Thymus (tissue), 11 donors: Measurements from ENCODE around the gene TLCD3B. TPM values are rescaled to one million over a fixed set of nuclear protein-coding genes. Genes with fewer than 3 reads are reported as not detected.

Experiments
- DNase-seq, 9 donors: peaks; one replicate each; pipeline ENCODE4 v3.0.0-alpha.2; 2013; ENCODE audit warnings: low spot score in 9 of 9, low read depth in 6 of 9, missing footprints in 1 of 9
- H3K27ac ChIP-seq, 2 donors: one replicate each; pipeline ENCODE4 v1.5.1; 2013; ENCODE audit warnings: control low read depth in 1 of 2, low read depth in 1 of 2, low read length in 1 of 2, mild to moderate bottlenecking in 1 of 2, moderate library complexity in 1 of 2
- H3K27me3 ChIP-seq, 2 donors: one replicate each; pipeline ENCODE4 v1.5.1; 2013; ENCODE audit warnings: low read length in 1 of 2; ENCODE audit not compliant: control insufficient read depth in 2 of 2, insufficient read depth in 1 of 2
- H3K36me3 ChIP-seq, 2 donors: one replicate each; pipeline ENCODE4 v1.5.1; 2013; ENCODE audit warnings: low read length in 1 of 2, mild to moderate bottlenecking in 1 of 2, moderate library complexity in 1 of 2; ENCODE audit not compliant: control insufficient read depth in 2 of 2, insufficient read depth in 2 of 2
- H3K4me1 ChIP-seq, 2 donors: one replicate each; pipeline ENCODE4 v1.5.1; 2013; ENCODE audit warnings: low read length in 2 of 2; ENCODE audit not compliant: control insufficient read depth in 2 of 2, insufficient read depth in 2 of 2
- H3K4me3 ChIP-seq, 2 donors: one replicate each; pipeline ENCODE4 v1.5.1; 2013; ENCODE audit warnings: low read length in 2 of 2, control low read depth in 1 of 2, mild to moderate bottlenecking in 1 of 2
- H3K9me3 ChIP-seq, 2 donors: one replicate each; pipeline ENCODE4 v1.5.1; 2013; ENCODE audit warnings: low read length in 1 of 2, mild to moderate bottlenecking in 1 of 2; ENCODE audit not compliant: control insufficient read depth in 2 of 2, insufficient read depth in 1 of 2
- WGBS: extraction: QIAGEN DNeasy Blood & Tissue Kit; methylation state at CpG from one replicate; pipeline ENCODE4 v1.1.7; 2013; 5-methylcytosine and 5-hydroxymethylcytosine counted together
- polyA plus RNA-seq: library from polyadenylated mRNA; stranded (reverse); fragments of 200-250 nt; gene quantifications from one replicate; pipeline ENCODE4 v1.2.3, GENCODE V29; 2013
- total RNA-seq: library from RNA; stranded (reverse); fragments of 120-200 nt; gene quantifications from one replicate; pipeline ENCODE4 v1.2.4, GENCODE V29; 2013
- donor health status: healthy.

The TLCD3B gene
- total and polyA plus RNA-seq, 2 donors: 0.24 to 0.68 TPM

DNA sequence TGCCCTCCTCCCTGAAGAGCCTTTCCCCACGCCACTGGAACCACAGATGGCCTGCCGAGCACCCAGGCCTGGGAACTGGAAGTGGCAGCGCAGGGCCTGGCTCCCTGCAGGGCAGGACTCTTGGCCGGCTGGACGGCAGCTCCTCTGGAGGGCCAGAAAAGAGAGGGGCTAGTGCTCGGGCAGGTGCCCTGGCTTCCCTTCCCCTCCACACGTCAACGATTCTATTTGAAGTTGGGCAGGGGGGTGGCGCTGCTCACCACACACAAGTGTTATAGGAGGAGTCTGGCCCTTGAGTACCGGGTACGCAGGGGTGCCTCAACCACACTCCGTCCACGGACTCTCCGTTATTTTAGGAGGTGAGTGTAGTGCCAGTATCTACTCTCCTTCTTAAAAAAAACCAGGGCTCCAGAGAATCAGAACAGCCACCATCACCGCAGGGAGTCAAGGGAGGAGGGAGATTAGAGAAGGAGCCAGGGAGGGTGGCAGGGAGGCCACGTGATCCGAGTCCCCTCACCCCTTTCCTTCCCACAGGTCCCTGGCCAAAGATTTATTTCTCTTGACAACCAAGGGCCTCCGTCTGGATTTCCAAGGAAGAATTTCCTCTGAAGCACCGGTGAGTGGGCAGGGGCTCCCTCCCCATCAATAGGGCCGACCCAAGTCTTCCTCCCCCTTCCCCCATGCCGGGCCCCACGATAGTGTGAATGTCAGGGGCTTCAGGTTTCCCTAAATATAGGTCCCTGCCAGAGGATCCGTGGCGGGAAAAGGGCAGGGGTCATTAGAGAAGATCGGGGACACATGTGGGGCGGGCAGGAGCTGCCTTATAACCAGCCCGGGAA lies 33.0 kb upstream of the TLCD3B start:
- Histone ChIP-seq H3K4me3 (peak overlapping the region; percentile 76 to 89), H3K27ac (peak overlapping the region; percentile 97 to 99), H3K4me1 (peaks cover 19 to 31% of the 10 kb centered on the region in 2 donors), H3K36me3 (peaks cover 20 to 23% of the 10 kb centered on the region in 2 donors), H3K27me3 (no peaks in the 10 kb centered on the region), H3K9me3 (no peaks in the 10 kb centered on the region)
- 3% methylated on average over 27 of the region's 27 CpGs for WGBS
- DNase-seq: peak in 6 of 9 donors; percentile 60 to 87 (median 68)

DNA sequence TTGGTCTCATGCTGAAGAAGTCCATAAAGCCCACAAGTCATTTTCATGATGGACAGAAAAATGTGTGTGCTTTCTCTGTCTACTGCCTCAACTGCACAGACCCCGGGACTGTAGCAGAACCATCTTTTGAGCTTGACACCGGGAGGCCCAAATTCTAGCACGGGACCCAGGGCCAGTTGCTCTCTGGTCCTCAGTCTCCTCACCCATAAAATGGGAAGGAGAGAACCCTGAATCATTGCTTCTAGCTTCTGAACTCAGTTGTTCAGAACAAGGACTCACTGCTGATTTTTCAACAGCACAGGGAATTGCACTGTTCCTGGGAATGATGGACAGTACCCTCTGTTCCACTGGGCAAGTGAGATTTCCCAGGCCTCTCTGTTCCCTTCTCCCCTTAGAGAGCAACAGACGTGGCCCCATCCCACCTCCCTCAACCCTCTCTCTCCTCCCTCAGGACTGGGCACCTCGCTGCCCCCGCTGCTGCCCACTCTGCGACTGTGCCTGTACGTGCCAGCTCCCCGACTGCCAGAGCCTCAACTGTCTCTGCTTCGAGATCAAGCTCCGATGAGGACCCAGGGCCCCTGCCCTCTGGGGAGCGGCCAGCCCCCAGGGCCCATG lies 32.3 kb upstream of the TLCD3B start:
- DNase-seq: no peak
- H3K4me3 ChIP-seq: peak overlapping the region; percentile 76 to 89
- WGBS: 66% methylated on average over 12 of the region's 12 CpGs
- H3K9me3 ChIP-seq: no peaks in the 10 kb centered on the region
- peaks cover 19 to 27% of the 10 kb centered on the region in 2 donors for H3K4me1 ChIP-seq
- no peaks in the 10 kb centered on the region for H3K27me3 ChIP-seq
- H3K36me3 ChIP-seq: peaks cover 13 to 16% of the 10 kb centered on the region in 2 donors
- H3K27ac ChIP-seq: peak overlapping the region; percentile 97 to 99

DNA sequence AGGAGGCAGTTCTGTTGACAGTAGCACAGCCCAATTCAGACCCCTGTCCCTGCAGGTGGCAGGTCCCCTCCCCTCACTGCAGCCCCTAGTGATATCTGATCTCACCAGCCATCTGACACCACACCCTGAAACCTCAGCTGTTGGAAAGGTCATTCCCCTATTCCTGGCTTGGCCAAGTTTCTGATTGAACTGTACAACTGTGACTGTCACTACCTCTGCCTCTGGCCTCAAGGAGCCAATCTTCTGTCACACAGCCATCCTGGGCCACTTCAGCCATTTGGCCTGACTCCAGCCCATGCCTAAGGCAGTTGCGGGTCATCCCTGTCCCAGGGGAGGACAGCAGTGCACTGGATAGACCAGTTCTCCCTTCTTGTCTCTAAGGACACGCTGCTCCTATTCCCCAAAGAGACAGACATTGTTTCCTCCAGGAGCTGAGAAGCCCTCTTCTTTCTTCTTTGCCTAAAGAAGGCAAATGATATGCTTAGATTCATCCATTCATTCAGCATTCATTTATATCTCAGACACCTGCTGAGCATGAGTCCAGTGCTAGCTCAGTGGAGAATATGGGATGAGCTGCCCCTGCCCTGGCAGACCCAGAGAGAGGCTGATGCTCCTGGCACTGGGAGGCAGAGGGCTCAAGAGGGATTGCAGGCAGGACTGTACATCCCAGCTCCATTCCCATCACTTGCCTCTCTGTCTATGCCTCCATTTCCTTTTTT lies 29.9 kb upstream of the TLCD3B start:
- Histone ChIP-seq H3K27me3 (no peaks in the 10 kb centered on the region), H3K4me3 (no peak overlapping the region), H3K9me3 (no peaks in the 10 kb centered on the region), H3K36me3 (no peaks in the 10 kb centered on the region), H3K4me1 (peaks cover 7 to 12% of the 10 kb centered on the region in 2 donors), H3K27ac (no peak overlapping the region)
- DNase-seq: no peak
- 88% methylated on average over 2 of the region's 2 CpGs for WGBS

DNA sequence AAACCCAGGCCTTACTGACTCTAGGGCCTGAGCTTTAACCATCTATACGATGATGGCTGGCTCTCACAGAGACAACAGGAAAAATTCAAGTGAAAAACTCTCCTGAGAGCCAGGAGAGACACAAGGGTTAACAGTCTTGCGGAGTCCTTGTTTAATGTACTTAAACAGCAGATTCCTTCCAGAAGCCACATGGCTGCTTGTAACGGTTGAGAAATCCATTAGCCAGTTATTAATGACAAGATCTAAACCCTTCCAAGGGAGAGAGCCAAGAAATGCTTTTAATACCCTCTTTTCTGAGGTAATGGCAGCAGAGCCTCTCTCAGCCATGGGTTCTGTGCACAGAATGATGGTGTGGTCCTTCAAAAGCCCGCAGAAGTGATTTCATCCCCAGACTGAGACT lies 29.3 kb upstream of the TLCD3B start:
- H3K36me3 ChIP-seq: no peaks in the 10 kb centered on the region
- peaks cover 7 to 16% of the 10 kb centered on the region in 2 donors for H3K4me1 ChIP-seq
- DNase-seq: no peak
- H3K4me3 ChIP-seq: no peak overlapping the region
- H3K9me3 ChIP-seq: no peaks in the 10 kb centered on the region
- WGBS: 96% methylated on average over 4 of the region's 4 CpGs
- H3K27ac ChIP-seq: no peak overlapping the region
- H3K27me3 ChIP-seq: no peaks in the 10 kb centered on the region

DNA sequence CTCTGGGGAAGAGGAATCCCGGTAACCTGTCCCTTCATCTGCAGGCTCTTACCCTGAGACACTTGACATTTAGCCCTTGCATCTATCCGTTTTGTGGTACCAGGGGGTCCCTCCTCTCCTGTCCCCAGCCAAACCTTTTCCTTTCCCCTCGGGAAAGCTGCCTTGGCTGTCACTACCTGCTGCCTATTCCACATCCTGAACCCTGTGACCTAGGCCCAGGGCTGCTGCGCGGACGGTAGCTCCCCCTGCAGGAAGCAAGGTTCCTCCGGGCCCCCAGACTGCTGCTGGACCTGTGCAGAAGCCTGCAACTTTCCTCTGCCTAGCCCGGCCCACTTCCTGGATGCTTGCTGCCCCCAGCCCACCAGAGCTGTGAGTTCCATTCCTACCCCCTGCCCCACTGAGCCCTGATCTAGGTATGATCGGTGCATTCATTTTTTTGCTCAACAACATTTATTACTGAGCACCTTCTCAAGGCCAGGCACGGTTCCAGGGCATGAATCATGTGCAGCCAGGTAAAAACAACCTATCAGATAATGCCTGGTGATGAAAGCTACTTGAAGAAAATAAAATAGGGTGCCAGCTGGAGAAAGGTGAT lies 24.0 kb upstream of the TLCD3B start:
- Histone ChIP-seq H3K27me3 (no peaks in the 10 kb centered on the region), H3K36me3 (no peaks in the 10 kb centered on the region), H3K27ac (no peak overlapping the region), H3K4me3 (no peak overlapping the region), H3K4me1 (peaks cover 7 to 35% of the 10 kb centered on the region in 2 donors), H3K9me3 (no peaks in the 10 kb centered on the region)
- DNase-seq: peak in 2 of 9 donors; percentile 61 to 63
- 44% methylated on average over 10 of the region's 10 CpGs for WGBS

DNA sequence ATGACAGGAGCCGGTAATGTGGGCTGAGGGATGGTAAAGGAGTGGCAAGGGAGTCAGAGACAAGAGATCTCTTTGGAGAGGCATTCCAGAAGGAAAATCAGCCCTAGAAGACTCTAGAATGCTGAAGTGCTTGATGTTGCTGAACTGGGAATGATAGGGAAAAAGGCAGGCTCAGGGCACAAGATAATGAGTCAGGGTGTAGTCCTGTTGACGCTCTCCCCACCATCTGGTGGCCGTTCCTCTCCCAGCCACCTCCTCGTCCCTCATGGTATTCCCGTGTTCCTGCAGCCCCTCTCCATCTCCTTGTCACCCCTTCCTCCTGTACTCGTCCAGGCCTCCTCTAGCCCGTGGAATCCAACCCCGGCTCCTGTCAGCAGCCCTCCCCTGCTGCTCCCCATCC lies 23.4 kb upstream of the TLCD3B start:
- 95% methylated on average over 8 of the region's 8 CpGs for WGBS
- Histone ChIP-seq H3K9me3 (no peaks in the 10 kb centered on the region), H3K27me3 (no peaks in the 10 kb centered on the region), H3K4me1 (peaks cover 7 to 35% of the 10 kb centered on the region in 2 donors), H3K4me3 (no peak overlapping the region), H3K36me3 (no peaks in the 10 kb centered on the region), H3K27ac (no peak overlapping the region)
- DNase-seq: no peak

DNA sequence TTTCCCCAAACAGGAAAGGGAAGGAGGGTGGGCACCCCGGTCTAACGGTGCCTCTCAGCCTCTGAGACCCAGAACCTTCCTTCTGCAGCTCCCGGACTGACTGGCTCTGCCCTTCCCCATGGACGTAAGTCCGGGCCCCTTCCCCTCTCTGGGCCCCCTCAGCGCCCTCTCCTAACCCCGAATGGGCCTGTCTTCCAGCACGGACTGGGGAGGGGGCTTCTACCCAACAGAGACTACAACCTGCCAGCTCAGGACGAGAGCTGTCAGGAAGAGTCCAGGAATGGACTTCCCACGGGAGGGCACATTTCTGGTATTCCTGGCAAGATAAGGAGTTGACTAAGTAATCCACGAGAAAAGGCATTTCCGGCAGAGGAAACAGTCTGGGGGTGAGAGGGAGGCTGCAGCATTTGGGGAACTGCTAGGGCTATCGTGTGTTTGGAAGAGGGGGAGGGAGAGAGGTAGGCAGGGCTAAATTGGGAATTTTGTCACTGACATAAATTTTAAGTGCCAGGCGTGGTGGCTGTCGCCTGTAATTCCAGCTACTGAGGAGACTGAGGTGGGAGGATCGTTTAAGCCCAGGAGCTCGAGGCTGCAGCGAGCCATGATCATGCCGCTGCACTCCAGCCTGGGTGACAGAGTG lies 22.4 kb upstream of the TLCD3B start:
- H3K36me3 ChIP-seq: no peaks in the 10 kb centered on the region
- H3K27ac ChIP-seq: peak overlapping the region in 1 of 2 donors; percentile 12
- H3K4me1 ChIP-seq: peaks cover 7 to 35% of the 10 kb centered on the region in 2 donors
- DNase-seq: no peak
- no peaks in the 10 kb centered on the region for H3K27me3 ChIP-seq
- no peaks in the 10 kb centered on the region for H3K9me3 ChIP-seq
- 14% methylated on average over 19 of the region's 19 CpGs for WGBS
- H3K4me3 ChIP-seq: peak overlapping the region; percentile 77 to 87

DNA sequence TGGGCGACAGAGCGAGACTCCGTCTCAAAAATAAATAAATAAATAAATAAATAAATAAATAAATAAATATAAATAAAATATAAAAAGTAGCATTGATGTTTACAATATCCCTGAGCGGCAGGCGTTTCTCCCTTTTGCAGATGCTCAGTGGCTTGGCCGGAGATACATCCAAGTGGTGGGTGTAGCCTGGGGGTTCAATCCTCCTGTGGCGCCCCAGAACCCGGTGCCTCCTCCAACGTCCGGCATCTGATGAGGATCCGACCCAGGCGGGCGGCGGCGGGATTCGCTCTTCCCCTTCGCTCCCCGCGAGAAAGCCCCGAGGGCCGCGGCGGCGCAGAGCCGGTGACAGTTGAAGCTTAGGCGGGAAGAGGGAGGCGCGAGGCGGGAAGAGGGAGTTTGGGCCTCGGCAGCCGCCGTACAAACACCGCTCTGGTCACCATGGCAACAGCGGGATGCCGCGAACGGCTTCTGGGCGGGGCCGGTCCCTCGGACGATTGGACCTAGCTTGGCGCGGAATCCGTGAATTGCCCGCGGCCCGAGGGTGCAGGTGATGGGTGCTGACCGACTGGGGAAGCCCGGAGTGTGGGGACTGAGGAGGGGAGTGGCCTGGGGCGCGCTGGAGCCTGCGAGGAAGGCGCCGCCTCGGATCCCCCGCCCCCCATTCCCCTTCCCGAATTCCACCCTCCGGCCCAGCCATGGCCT lies 21.8 kb upstream of the TLCD3B start:
- Histone ChIP-seq H3K27ac (peak overlapping the region in 1 of 2 donors; percentile 12), H3K9me3 (no peaks in the 10 kb centered on the region), H3K27me3 (no peaks in the 10 kb centered on the region), H3K36me3 (no peaks in the 10 kb centered on the region), H3K4me1 (peaks cover 7 to 35% of the 10 kb centered on the region in 2 donors), H3K4me3 (peak overlapping the region; percentile 77 to 87)
- WGBS: 5% methylated on average over 58 of the region's 58 CpGs
- peak; percentile 63 to 90 (median 77) for DNase-seq
